Measurements from ENCODE around the gene SLC7A9. TPM values are rescaled to one million over a fixed set of nuclear protein-coding genes. Genes with fewer than 3 reads are reported as not detected.
A peak's percentile ranks its signal among the peaks of the same experiment; 100 is the strongest.
"Not testable (repeated sequence)": the region's sequence is repeated elsewhere in the genome, so short reads cannot be mapped to it uniquely, and the experiment has no call there.

Gene SLC7A9
- total and polyA plus RNA-seq, 2 experiments from 2014 or later, result 0.19 TPM; not detected in 1

- no peak for TF ChIP-seq ZNF462 (CRISPR knock-in tag; IDR thresholded peaks at IDR 0.05)
- no peak for TF ChIP-seq JUNB (IDR thresholded peaks at IDR 0.05; ENCODE audit: unreplicated experiment)
- no peak for TF ChIP-seq CTCF (conservative IDR thresholded peaks at IDR 0.05; ENCODE audit: low read depth in 2 of 2)
- no peak for TF ChIP-seq EZH2 (IDR thresholded peaks at IDR 0.05; ENCODE audit: low read depth, unreplicated experiment)
Observed at GRCh38 chr19:32869966-32870573, 503 bp upstream of the SLC7A9 start (continued).

- Histone ChIP-seq H3K4me2 (no peak overlapping the region), H3K79me2 (replicated peaks; ENCODE audit: insufficient read depth) (no peaks in the 10 kb centered on the region), H3K36me3 (ENCODE audit: insufficient read depth) (no peaks in the 10 kb centered on the region), H2AFZ (peak overlapping the region; percentile 88), H3K27ac (ENCODE audit: low read depth) (no peak overlapping the region), H3K4me1 (ENCODE audit: insufficient read depth) (no peaks in the 10 kb centered on the region), H3K4me3 (no peak overlapping the region), H3K9me2 (ENCODE audit: insufficient read depth) (no peaks in the 10 kb centered on the region; the same call in 1 of the 2 replicates), H3K27me3 (ENCODE audit: insufficient read depth) (no peaks in the 10 kb centered on the region), H3F3A (replicated peaks; ENCODE audit: low read depth) (no peaks in the 10 kb centered on the region), H4K20me1 (replicated peaks; ENCODE audit: insufficient read depth) (no peaks in the 10 kb centered on the region)
- H3K27ac Mint-ChIP-seq, result no peak overlapping the region
- H3K9me3 Mint-ChIP-seq, result no peaks in the 10 kb centered on the region
- DNase-seq (ENCODE audit: low spot score) (no peak), ATAC-seq (no peak)
- H3K36me3 Mint-ChIP-seq (ENCODE audit: low read depth), result no peaks in the 10 kb centered on the region
- no peak for TF ChIP-seq STAT1 (IDR thresholded peaks at IDR 0.05; ENCODE audit: unreplicated experiment)
- TF ChIP-seq ETS1 (IDR thresholded peaks at IDR 0.05), result no peak
- no peak for TF ChIP-seq POLR2AphosphoS5 (IDR thresholded peaks at IDR 0.05; ENCODE audit: low read depth)
- TF ChIP-seq ZNF331 (CRISPR knock-in tag; IDR thresholded peaks at IDR 0.05; ENCODE audit: low read depth), result no peak
- no peak for TF ChIP-seq EZH2phosphoT487 (IDR thresholded peaks at IDR 0.05; ENCODE audit: unreplicated experiment)
- no peak for TF ChIP-seq NANOG (IDR thresholded peaks at IDR 0.05; ENCODE audit: borderline replicate concordance)
- TF ChIP-seq JUNB (IDR thresholded peaks at IDR 0.05; ENCODE audit: unreplicated experiment), result no peak
- H3K4me3 Mint-ChIP-seq, result no peak overlapping the region
- peaks cover 2% of the 10 kb centered on the region for H3K27me3 Mint-ChIP-seq (ENCODE audit: insufficient read depth, low read depth, poor library complexity)
- H3K4me1 Mint-ChIP-seq, result peaks cover 4% of the 10 kb centered on the region; the same call in 2 of the 3 replicates
Observed at GRCh38 chr19:32868206-32868950, 1.2 kb downstream of the SLC7A9 start.

GRCh38 chr19:32867436-32867835 is 2.1 kb downstream of the SLC7A9 start:
- H2AFZ ChIP-seq; ATAC-seq; DNase-seq (ENCODE audit: low spot score); H3K36me3 Mint-ChIP-seq (ENCODE audit: low read depth); H3K79me2 ChIP-seq (replicated peaks; ENCODE audit: insufficient read depth); H3K9me2 ChIP-seq (ENCODE audit: insufficient read depth); H3K4me1 ChIP-seq (ENCODE audit: insufficient read depth); H3K36me3 ChIP-seq (ENCODE audit: insufficient read depth); H3K27me3 ChIP-seq (ENCODE audit: insufficient read depth); H3K27me3 Mint-ChIP-seq (ENCODE audit: insufficient read depth, low read depth, poor library complexity); H3K27ac ChIP-seq (ENCODE audit: low read depth); H3K27ac Mint-ChIP-seq; H3K4me2 ChIP-seq; H3F3A ChIP-seq (replicated peaks; ENCODE audit: low read depth); H3K4me3 ChIP-seq; H3K4me1 Mint-ChIP-seq; H3K4me3 Mint-ChIP-seq; H3K9me3 Mint-ChIP-seq; H4K20me1 ChIP-seq (replicated peaks; ENCODE audit: insufficient read depth): not testable (repeated sequence)

All from GM23338 (cell line).